Activated CD4-positive, alpha-beta T cell treated with anti-CD3 and anti-CD28 coated beads, Interleukin-2, Interleukin-4, amounts not matched to agents 100 ng/mL and 50 ng/mL, durations not matched to agents 16 hours and 8 hours (primary cell): ENCODE data around the gene SHROOM4.

Source experiments
- DNase-seq: peaks from one replicate; pipeline ENCODE4 v3.0.0-alpha.2; 2020; ENCODE audit warnings: low spot score

SHROOM4 gene, protein sequence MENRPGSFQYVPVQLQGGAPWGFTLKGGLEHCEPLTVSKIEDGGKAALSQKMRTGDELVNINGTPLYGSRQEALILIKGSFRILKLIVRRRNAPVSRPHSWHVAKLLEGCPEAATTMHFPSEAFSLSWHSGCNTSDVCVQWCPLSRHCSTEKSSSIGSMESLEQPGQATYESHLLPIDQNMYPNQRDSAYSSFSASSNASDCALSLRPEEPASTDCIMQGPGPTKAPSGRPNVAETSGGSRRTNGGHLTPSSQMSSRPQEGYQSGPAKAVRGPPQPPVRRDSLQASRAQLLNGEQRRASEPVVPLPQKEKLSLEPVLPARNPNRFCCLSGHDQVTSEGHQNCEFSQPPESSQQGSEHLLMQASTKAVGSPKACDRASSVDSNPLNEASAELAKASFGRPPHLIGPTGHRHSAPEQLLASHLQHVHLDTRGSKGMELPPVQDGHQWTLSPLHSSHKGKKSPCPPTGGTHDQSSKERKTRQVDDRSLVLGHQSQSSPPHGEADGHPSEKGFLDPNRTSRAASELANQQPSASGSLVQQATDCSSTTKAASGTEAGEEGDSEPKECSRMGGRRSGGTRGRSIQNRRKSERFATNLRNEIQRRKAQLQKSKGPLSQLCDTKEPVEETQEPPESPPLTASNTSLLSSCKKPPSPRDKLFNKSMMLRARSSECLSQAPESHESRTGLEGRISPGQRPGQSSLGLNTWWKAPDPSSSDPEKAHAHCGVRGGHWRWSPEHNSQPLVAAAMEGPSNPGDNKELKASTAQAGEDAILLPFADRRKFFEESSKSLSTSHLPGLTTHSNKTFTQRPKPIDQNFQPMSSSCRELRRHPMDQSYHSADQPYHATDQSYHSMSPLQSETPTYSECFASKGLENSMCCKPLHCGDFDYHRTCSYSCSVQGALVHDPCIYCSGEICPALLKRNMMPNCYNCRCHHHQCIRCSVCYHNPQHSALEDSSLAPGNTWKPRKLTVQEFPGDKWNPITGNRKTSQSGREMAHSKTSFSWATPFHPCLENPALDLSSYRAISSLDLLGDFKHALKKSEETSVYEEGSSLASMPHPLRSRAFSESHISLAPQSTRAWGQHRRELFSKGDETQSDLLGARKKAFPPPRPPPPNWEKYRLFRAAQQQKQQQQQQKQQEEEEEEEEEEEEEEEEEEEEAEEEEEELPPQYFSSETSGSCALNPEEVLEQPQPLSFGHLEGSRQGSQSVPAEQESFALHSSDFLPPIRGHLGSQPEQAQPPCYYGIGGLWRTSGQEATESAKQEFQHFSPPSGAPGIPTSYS (N-terminal part only)

GRCh38 chrX:50813843-50814661 lies at the start of gene SHROOM4:
SHROOM4 (minus strand) TSS chrX:50814194; CDS start chrX:50814018, 176 bp downstream.
- no peak for DNase-seq

GRCh38 chrX:50863471-50863870 lies 49.5 kb upstream of the SHROOM4 start:
- DNase-seq, result no peak

- DNase-seq, result no peak
Observed at GRCh38 chrX:50860518-50860917, 46.5 kb upstream of the SHROOM4 start.

GRCh38 chrX:50858548-50858947 lies 44.6 kb upstream of the SHROOM4 start:
- no peak for DNase-seq

- DNase-seq, result no peak
Observed at GRCh38 chrX:50853399-50853798, 39.4 kb upstream of the SHROOM4 start.

GRCh38 chrX:50852524-50852923 lies 38.5 kb upstream of the SHROOM4 start:
- no peak for DNase-seq

DNA sequence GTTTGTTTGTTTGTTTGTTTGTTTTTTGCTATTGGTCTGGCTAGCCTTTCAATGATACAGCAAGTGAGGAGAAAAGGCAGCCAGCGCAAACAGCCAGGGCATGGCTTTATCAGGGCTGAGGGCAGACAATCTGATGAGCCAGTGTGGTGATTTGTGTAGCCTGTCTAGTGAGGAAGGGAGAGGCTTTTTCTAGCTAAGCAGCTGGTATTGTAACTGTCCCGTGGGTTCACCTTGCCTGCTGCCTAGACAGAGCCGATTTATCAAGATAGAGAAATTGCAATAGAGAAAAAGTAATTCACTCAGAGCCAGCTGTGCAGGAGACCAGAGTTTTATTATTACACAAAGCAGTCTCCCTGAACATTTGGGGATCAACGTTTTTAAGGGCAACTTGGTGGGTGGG lies 28.2 kb upstream of the SHROOM4 start:
- no peak for DNase-seq

GRCh38 chrX:50839730-50840129 lies 25.7 kb upstream of the SHROOM4 start:
- no peak for DNase-seq

- no peak for DNase-seq
Observed at GRCh38 chrX:50838820-50839600, 25.0 kb upstream of the SHROOM4 start.

DNA sequence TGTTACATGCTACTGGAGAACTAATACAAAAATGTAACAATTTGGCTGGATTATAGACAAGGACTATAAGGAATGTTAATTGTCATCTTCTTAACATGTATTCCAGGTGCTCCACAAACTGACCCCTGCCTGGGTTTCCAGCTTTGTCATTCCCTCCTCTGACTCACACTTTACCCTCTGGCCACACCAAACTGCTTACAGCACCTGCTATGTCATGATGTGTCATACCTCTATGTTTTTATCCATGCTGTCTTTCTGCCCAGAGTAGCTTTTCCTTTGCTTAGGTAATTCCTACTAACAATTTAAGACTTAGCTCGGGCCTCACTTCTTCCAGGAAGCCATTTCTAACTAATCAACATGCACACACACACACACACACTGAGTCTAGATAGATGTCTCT lies 14.0 kb upstream of the SHROOM4 start:
- DNase-seq, result no peak

DNA sequence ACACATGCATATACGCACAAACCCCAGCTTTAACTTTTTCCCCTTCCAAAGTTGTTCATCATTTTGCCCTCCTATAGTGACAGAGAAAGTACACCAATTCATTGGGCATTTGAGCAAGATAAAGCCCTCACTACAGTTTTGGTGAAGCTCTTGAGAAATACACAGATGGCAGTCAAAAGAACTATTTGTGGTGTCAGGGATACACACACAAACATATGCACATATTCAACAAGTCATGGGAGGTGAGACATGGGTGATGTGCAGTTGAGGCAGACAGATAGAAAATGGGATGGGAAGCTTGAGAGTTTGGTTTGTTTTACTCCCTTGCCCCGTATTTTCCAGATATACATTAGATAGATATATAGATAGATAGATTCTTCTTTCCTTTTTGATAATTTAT lies 11.8 kb upstream of the SHROOM4 start:
- no peak for DNase-seq

GRCh38 chrX:50818986-50819385 lies 5.0 kb upstream of the SHROOM4 start:
- DNase-seq, result no peak

GRCh38 chrX:50815120-50815519 lies 1.1 kb upstream of the SHROOM4 start:
- no peak for DNase-seq

- no peak for DNase-seq
Observed at GRCh38 chrX:50814701-50815100, 707 bp upstream of the SHROOM4 start.

DNA sequence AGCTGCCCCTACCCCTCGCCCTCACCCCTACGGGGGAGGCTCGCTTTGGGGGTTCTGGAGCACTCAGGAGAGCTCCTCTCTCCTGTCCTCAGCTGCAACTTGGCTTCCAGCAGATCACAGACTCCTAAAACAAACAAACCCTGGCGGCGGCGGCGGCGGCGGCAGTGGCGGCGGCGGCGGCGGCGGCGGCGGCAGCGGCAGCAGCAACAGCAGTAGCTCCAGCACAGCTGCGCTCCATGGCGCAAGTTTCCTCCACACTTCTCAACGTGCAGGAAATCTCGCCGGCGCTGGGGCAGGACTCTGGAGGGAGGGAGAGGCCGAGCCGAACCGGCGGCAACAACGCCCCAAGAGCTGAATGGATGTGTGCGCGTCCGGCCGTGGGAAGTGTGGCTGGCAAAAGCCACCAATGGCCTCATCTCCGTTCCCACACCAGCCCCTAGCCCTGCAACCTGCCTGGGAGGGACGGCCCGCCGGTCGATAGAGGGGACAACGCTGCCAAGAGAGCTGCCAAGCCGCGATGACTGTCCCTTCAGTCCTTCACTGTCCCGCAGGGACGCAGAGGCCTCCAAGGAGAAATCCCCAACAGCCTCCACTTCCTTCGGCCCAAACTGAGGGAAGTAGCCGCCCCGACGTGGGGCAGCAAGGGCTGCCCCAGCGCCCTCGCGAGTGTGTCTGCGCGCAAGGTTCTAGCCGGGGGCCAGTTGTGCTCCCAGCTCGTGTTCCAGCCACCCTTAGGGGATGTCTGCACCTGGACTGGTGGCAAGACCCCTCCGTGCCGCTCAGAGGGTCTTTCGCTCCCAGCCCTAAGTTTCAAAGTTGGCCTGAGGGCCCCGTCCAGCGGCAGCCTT lies 775 bp downstream of the SHROOM4 start:
- DNase-seq, result no peak

DNA sequence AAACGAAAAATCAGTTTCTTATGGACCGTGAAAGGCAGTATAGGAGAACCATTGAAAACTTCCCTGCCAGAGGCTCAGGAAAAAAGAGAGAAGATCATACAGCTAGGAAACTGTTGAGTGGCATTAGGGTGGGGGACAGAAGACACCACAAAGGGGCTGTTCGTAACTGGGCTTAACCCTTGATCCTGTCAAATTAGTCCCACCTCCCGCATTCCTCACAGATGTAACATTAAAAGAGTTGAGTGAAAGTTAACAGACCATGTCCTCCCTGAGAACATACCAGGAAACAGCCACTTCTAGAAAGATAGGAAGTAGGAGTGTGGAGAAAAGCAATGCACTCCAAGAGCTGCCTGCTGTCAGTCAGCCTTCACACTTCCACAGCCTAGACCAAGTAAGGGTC lies 8.7 kb downstream of the SHROOM4 start:
- DNase-seq, result no peak

DNA sequence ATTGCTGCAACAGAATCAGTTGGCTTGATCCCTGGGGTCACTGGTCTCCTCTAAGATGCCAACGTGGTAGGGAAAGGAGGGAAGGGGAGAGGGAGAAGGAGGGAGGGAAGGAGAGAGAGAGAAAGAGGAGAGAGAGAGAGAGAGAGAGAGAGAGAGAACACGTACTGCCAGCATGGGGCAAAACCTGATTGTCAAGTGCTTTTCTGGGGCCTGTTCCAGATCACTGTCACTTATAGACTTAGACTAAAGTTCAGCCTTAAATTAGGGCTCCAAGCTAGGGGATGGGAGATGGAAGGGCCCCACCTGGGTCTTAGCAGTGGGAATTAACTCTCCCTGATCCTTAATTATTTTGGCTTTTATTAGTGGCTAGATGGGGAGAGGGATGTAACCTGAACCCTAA lies 12.9 kb downstream of the SHROOM4 start:
- DNase-seq, result no peak

GRCh38 chrX:50799531-50799961 lies 14.4 kb downstream of the SHROOM4 start:
- DNase-seq, result no peak

DNA sequence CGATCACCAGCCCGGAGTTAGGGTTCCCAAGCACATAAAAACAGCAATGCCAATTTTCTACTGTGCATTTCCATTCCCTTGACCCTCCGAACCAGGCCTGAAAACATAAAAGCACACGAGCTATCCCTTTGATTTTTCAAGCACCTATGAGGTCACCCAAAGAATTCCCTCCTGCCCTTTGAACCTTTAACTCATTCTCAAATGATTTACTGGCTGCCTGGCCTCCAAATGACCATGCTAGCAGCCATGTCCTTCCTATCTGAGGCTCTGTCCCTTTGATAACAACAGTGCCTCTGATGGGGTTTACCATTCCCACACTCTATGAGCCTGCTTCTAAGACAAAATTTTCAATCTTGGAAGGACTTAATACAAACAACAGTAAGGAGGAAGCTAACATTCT lies 15.2 kb downstream of the SHROOM4 start:
- no peak for DNase-seq

DNA sequence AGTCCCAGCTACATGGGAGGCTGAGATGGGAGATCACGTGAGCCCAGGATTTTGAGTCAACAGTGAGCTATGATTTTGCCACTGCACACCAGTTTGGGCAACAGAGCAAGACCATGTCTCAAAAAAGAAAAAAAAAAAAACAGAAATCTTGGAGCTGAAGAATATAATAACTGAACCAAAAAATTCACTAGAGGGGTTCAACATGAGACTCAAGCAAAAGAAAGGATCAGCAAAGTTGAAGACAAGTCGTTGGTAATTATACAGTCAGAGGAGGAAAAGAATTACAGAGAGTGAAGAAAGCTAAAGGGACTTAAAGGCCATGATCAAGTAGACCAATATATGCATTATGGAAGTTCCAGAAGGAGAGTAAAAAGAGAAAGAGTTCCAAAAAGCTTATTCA lies 26.9 kb downstream of the SHROOM4 start:
- no peak for DNase-seq
